Endothelial cell of umbilical vein (primary cell): ENCODE results near the gene TEAD4. TPM values are rescaled to one million over a fixed set of nuclear protein-coding genes. Genes with fewer than 3 reads are reported as not detected.

ENCODE experiments used
- BruUV-seq: library from RNA; stranded (reverse); fragments of 400-500 nt; replicated peaks from 2 replicates; lab custom pipeline; 2021; lab: Mats Ljungman, UMichigan
- CTCF ChIA-PET: fragments of 300-600, 350-600 bp; sonication (Branson Sonifier 250); formaldehyde crosslinking; loops from one replicate; lab custom pipeline; 2021; ENCODE audit warnings: antibody characterized with exemption, inconsistent platforms; lab: Charles Lee
- POLR2A ChIA-PET: fragments of 300-600, 350-600 bp; sonication (Branson Sonifier 250); formaldehyde crosslinking; loops from one replicate; lab custom pipeline; 2021; ENCODE audit warnings: antibody characterized with exemption, inconsistent platforms; lab: Charles Lee
- DNase-seq: peaks from one replicate; pipeline ENCODE4 v3.0.0-alpha.2; 2011; ENCODE audit warnings: low read depth, low spot score
- FAIRE-seq: peaks from 2 replicates; lab custom pipeline; 2011; peaks lifted over from hg19 to GRCh38; lab: Jason Lieb, UNC
- H2AFZ ChIP-seq: 2 replicates; pipeline ENCODE4 v1.6.0; 2012; ENCODE audit warnings: low read depth, low read length, control low read depth, inconsistent platforms
- H3K27ac ChIP-seq: 2 replicates; pipeline ENCODE4 v1.5.1; 2011; ENCODE audit warnings: low read depth, mild to moderate bottlenecking, control low read depth, low read length, moderate library complexity; ENCODE audit not compliant: insufficient read depth
- H3K27me3 ChIP-seq, 2 experiments: 2 replicates each; pipeline versions ENCODE4 v1.6.0 to v1.6.1; 2011; ENCODE audit warnings: low read length in 2 of 2, mixed read lengths in 1 of 2; ENCODE audit not compliant: control insufficient read depth in 2 of 2, insufficient read depth in 2 of 2
- H3K36me3 ChIP-seq, 2 experiments: 2 replicates in 1 of 2; 3 replicates in 1 of 2; pipeline ENCODE4 v1.5.1; 2011; ENCODE audit warnings: low read length in 2 of 2, mild to moderate bottlenecking in 1 of 2, moderate library complexity in 1 of 2; ENCODE audit not compliant: control insufficient read depth in 2 of 2, insufficient read depth in 2 of 2; ENCODE audit errors: extremely low read depth in 1 of 2
- H3K4me1 ChIP-seq: 3 replicates; pipeline ENCODE4 v1.5.1; 2011; ENCODE audit warnings: mild to moderate bottlenecking, low read length; ENCODE audit not compliant: control insufficient read depth, insufficient read depth; ENCODE audit errors: extremely low read depth
- H3K4me2 ChIP-seq: 2 replicates; pipeline ENCODE4 v1.6.1; 2011; ENCODE audit warnings: low read length, control low read depth, mixed read lengths; ENCODE audit not compliant: insufficient read depth
- H3K4me3 ChIP-seq, 3 experiments: fragments of 200-600 bp in 1 of 3; sonication (generic), shearing (Covaris generic) in 1 of 3; replicated peaks in 1 of 3; 2 replicates each; pipeline ENCODE4 v1.5.1; 2011 to 2016; ENCODE audit warnings: control low read depth in 3 of 3, low read length in 3 of 3, mild to moderate bottlenecking in 2 of 3, inconsistent platforms in 1 of 3, low read depth in 1 of 3, moderate library complexity in 1 of 3; ENCODE audit not compliant: insufficient read depth in 1 of 3
- H3K79me2 ChIP-seq: 2 replicates; pipeline ENCODE4 v1.6.0; 2012; ENCODE audit warnings: low read length, inconsistent platforms; ENCODE audit not compliant: control insufficient read depth, insufficient read depth
- H3K9ac ChIP-seq: replicated peaks from 2 replicates; pipeline ENCODE3; 2011; ENCODE audit warnings: low read length, control low read depth; ENCODE audit not compliant: insufficient read depth; ENCODE audit errors: extremely low read depth
- H3K9me1 ChIP-seq: replicated peaks from 3 replicates; pipeline ENCODE4 v1.6.0; 2011; ENCODE audit warnings: mild to moderate bottlenecking, low read length; ENCODE audit not compliant: control insufficient read depth, insufficient read depth; ENCODE audit errors: extremely low read depth
- H3K9me3 ChIP-seq: replicated peaks from 2 replicates; pipeline ENCODE4 v1.5.1; 2012; ENCODE audit warnings: low read length, inconsistent platforms; ENCODE audit not compliant: control insufficient read depth, insufficient read depth
- H4K20me1 ChIP-seq: replicated peaks from 2 replicates; pipeline ENCODE3; 2011; ENCODE audit warnings: mild to moderate bottlenecking, low read length; ENCODE audit not compliant: control insufficient read depth, insufficient read depth; ENCODE audit errors: extremely low read depth
- EZH2 ChIP-seq: IDR thresholded peaks from 2 replicates; pipeline ENCODE4 v1.6.1; 2012; ENCODE audit warnings: borderline replicate concordance, low read depth, mild to moderate bottlenecking, moderate library complexity, low read length, inconsistent platforms; ENCODE audit not compliant: severe bottlenecking
- FOS ChIP-seq: IDR thresholded peaks from 2 replicates; pipeline ENCODE4 v1.6.1; 2011; ENCODE audit warnings: mild to moderate bottlenecking, low read length, moderate library complexity, borderline replicate concordance; ENCODE audit not compliant: insufficient read depth
- GATA2 ChIP-seq: IDR thresholded peaks from 2 replicates; pipeline ENCODE4 v1.7.0; 2011; ENCODE audit warnings: low read depth, mild to moderate bottlenecking, moderate library complexity, mixed read lengths, low read length; ENCODE audit not compliant: insufficient read length, insufficient read depth
- JUN ChIP-seq: IDR thresholded peaks from 2 replicates; pipeline ENCODE4 v1.6.1; 2011; ENCODE audit warnings: borderline replicate concordance, low read depth; ENCODE audit not compliant: insufficient read length, insufficient read depth
- MYC ChIP-seq: IDR thresholded peaks from one replicate; pipeline ENCODE4 v1.6.1; 2011; ENCODE audit warnings: mild to moderate bottlenecking, low read depth, low read length
- POLR2A ChIP-seq: IDR thresholded peaks from 2 replicates; pipeline ENCODE4 v1.6.1; 2012; ENCODE audit warnings: low read depth, mild to moderate bottlenecking, control low read depth, low read length
- POLR2AphosphoS5 ChIP-seq: IDR thresholded peaks from 2 replicates; pipeline ENCODE4 v1.6.1; 2012; ENCODE audit warnings: low read depth, mild to moderate bottlenecking, control low read depth, low read length, moderate library complexity; ENCODE audit not compliant: insufficient read depth
- dilution Hi-C: fragments of 300-500 bp; cut with MboI; formaldehyde crosslinking; loops from one replicate; pipeline ENCODE4 v1.15.0; 2019; ENCODE audit warnings: low sequenced_read_pairs; ENCODE audit not compliant: extremely low pct_ligation_motif_present
- intact Hi-C: fragments of 100-400 bp; cut with micrococcal nuclease; formaldehyde crosslinking; loops from one replicate; pipeline ENCODE4 v1.10.0; 2022
- polyA plus RNA-seq, 4 experiments: library from polyadenylated mRNA; depleted of rRNA in 3 of 4; stranded (reverse) in 3 of 4; unstranded in 1 of 4; fragments of >200 nt; gene quantifications; 2 replicates each; pipeline versions ENCODE4 v1.2.1 to v1.2.3, GENCODE V29; 2011 to 2012; ENCODE audit warnings: missing spikeins in 1 of 4
- total RNA-seq: library from RNA; stranded (reverse); gene quantifications from 2 replicates; pipeline ENCODE4 v1.2.3, GENCODE V29; 2021
- TF ChIP-seq, protein P1 (sequence below), 2 donors: IDR thresholded peaks; 1 replicate in 1 of 2; 2 replicates in 1 of 2; pipeline ENCODE4 v1.5.1; 2011; ENCODE audit warnings: low read length in 2 of 2, mild to moderate bottlenecking in 2 of 2, moderate library complexity in 2 of 2, control low read depth in 1 of 2, inconsistent platforms in 1 of 2, low read depth in 1 of 2; ENCODE audit not compliant: insufficient read depth in 1 of 2; ENCODE audit errors: extremely low read depth in 1 of 2
- TF ChIP-seq, protein P2 (sequence below): IDR thresholded peaks from 2 replicates; pipeline ENCODE4 v1.6.1; 2011; ENCODE audit not compliant: insufficient read depth, insufficient read length

TEAD4 gene
- total and polyA plus RNA-seq, 2 donors (not counting 3 experiments of a cell fraction or from before 2014, with no cell fraction given) = 34.4 to 46.0 TPM

DNA sequence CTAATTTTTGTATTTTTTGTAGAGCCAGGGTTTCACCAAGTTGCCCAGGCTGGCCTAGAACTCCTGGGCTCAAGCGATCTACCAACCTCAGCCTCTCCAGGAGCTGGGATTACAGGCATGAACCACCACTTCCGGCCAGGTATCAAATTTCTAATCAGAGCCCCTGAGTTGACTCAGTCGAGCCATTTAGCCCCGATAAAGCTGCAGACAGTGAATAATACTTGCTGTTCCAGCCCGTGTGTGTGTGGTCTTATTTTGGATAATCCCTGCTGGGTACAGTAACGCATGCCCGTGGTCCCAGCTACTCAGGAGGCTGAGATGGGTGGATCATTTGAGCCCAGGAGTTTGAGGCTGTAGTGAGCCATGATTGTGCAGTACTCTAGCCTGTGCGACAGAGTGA is 57.0 kb downstream of the TEAD4 start:
- TF ChIP-seq, protein P1, sequence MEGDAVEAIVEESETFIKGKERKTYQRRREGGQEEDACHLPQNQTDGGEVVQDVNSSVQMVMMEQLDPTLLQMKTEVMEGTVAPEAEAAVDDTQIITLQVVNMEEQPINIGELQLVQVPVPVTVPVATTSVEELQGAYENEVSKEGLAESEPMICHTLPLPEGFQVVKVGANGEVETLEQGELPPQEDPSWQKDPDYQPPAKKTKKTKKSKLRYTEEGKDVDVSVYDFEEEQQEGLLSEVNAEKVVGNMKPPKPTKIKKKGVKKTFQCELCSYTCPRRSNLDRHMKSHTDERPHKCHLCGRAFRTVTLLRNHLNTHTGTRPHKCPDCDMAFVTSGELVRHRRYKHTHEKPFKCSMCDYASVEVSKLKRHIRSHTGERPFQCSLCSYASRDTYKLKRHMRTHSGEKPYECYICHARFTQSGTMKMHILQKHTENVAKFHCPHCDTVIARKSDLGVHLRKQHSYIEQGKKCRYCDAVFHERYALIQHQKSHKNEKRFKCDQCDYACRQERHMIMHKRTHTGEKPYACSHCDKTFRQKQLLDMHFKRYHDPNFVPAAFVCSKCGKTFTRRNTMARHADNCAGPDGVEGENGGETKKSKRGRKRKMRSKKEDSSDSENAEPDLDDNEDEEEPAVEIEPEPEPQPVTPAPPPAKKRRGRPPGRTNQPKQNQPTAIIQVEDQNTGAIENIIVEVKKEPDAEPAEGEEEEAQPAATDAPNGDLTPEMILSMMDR (IDR thresholded peaks at IDR 0.05; ENCODE audit: extremely low read depth in 1 of 2, insufficient read depth in 1 of 2, low read depth in 1 of 2, low read length in 2 of 2) = no peak
- TF ChIP-seq GATA2 = no peak
- no peak for TF ChIP-seq MYC
- TF ChIP-seq, protein P2, sequence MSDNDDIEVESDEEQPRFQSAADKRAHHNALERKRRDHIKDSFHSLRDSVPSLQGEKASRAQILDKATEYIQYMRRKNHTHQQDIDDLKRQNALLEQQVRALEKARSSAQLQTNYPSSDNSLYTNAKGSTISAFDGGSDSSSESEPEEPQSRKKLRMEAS = no peak
- no peak for TF ChIP-seq JUN
- TF ChIP-seq EZH2 = no peak
- no peak for TF ChIP-seq FOS
- TF ChIP-seq POLR2AphosphoS5 = no peak
- no peak for TF ChIP-seq POLR2A
- POLR2A ChIA-PET = no interaction called here
- dilution Hi-C loops = no loop called here

More for the DNA sequence above, 57.0 kb downstream of the TEAD4 start:
- CTCF ChIA-PET = no interaction called here
- H3K4me2 ChIP-seq = no peak overlapping the region
- no peak for FAIRE-seq
- no peak overlapping the region for H3K27ac ChIP-seq
- H3K9me1 ChIP-seq = no peaks in the 10 kb centered on the region
- no peaks in the 10 kb centered on the region for H3K27me3 ChIP-seq
- H3K36me3 ChIP-seq = peaks cover 0 to 14% of the 10 kb centered on the region in 2 experiments
- no peak overlapping the region for H3K4me3 ChIP-seq
- intact Hi-C loops = no loop called here
- DNase-seq = no peak
- H2AFZ ChIP-seq = no peak overlapping the region
- H3K9me3 ChIP-seq = no peaks in the 10 kb centered on the region
- H3K9ac ChIP-seq = no peak overlapping the region
- BruUV-seq = no TSS peak
- H3K79me2 ChIP-seq = no peaks in the 10 kb centered on the region
- H4K20me1 ChIP-seq = no peaks in the 10 kb centered on the region
- peaks cover 20% of the 10 kb centered on the region for H3K4me1 ChIP-seq
